GM10266 (cell line): ENCODE measurements around the gene GALNT17.

Experiments used
- DNase-seq: peaks from one replicate; pipeline ENCODE4 v3.0.0; 2012; ENCODE audit errors: extremely low spot score
- TF ChIP-seq, protein P1 (sequence below): IDR thresholded peaks from 2 replicates; pipeline ENCODE4 v1.5.1; 2012; ENCODE audit warnings: mild to moderate bottlenecking, low read depth; ENCODE audit not compliant: control insufficient read depth, insufficient read depth; ENCODE audit errors: missing control alignments

The GALNT17 gene

GRCh38 chr7:71157757-71158156, 25.8 kb downstream of the GALNT17 start:
- TF ChIP-seq, protein P1, sequence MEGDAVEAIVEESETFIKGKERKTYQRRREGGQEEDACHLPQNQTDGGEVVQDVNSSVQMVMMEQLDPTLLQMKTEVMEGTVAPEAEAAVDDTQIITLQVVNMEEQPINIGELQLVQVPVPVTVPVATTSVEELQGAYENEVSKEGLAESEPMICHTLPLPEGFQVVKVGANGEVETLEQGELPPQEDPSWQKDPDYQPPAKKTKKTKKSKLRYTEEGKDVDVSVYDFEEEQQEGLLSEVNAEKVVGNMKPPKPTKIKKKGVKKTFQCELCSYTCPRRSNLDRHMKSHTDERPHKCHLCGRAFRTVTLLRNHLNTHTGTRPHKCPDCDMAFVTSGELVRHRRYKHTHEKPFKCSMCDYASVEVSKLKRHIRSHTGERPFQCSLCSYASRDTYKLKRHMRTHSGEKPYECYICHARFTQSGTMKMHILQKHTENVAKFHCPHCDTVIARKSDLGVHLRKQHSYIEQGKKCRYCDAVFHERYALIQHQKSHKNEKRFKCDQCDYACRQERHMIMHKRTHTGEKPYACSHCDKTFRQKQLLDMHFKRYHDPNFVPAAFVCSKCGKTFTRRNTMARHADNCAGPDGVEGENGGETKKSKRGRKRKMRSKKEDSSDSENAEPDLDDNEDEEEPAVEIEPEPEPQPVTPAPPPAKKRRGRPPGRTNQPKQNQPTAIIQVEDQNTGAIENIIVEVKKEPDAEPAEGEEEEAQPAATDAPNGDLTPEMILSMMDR = no peak
- no peak for DNase-seq

GRCh38 chr7:71165708-71166107, 33.8 kb downstream of the GALNT17 start:
- TF ChIP-seq, protein P1 = no peak
- no peak for DNase-seq

DNA sequence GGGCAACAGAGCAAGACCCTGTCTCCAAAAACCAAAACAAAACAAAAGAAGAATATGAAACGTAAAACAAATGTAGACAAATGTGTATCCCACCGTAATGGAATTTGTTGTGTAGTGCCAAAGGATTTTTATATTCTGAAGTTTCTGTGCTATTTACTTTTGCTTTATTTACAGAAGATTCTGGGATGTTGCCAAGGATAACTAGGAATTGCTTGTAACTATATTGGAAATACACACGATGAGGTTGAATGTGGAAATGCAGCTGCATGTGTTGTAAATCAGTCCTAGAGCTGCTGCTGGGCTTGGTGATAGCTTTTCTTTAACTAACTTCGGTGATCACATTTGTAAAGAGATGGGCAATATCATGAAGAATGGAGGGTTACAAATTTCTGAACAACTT, 39.5 kb downstream of the GALNT17 start:
- DNase-seq = no peak
- TF ChIP-seq, protein P1 = no peak

DNA sequence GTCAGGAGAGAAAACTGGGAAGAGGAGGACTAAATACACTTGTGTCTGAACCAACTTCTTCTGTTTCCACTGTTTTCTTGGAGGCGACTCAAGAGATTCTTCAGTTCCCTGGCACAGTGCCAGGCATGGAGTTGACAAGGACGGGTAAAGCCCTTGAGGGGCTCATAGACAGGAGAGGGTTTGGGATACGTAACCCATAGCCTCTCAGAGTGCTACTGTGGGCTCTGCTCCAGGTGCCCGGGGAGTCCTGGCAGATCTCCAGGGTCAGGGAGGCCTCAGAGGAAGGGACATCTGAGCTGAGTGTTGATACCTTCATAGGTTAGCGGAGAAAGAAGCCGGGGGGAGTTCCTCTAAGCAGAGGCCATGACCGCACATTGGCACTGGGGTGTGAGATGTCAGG, 42.0 kb downstream of the GALNT17 start:
- DNase-seq = no peak
- TF ChIP-seq, protein P1 = no peak

DNA sequence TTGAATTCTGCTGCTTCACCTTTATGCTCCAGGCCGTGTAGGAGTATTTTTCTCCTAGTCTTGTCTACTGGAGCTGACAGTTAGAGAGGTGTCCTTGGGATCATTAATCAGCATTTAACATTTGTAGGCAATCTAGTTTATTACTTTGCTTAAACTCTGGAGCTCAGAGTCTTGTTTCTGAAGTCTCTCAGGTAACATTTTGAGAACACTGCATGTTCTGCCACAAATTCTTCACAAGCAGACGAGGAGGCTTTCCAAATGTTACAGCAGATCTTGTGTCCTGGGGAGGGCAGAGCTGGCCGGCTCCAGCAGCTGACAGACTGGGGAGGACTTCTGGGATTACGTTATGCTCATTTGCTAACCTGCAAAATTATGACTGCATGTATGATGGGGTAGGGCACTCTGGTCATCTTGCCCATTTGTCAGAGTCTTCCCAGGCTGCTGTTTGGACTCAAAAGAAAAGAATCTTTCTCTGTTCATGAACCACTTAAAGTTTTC, 50.5 kb downstream of the GALNT17 start:
- no peak for DNase-seq
- TF ChIP-seq, protein P1 = no peak

DNA sequence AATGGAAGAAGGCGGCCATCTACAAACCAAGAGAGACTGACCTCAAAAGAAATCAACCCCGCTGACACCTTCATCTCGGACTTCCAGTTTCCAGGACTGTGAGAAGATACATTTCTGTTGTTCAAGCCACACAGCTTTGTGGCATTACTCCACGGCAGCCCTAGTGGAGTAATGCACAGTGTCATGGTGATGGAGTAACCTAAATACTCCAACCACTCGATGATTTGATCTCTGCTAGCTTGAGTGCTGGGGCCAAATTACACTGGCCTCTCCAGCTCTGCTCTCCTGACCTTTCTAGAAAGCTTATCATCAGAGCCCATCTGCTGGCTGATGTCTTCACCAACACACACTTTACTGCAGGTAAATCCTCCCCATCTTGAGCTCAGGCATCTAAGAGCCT, 52.2 kb downstream of the GALNT17 start:
- TF ChIP-seq, protein P1 = no peak
- DNase-seq = no peak

DNA sequence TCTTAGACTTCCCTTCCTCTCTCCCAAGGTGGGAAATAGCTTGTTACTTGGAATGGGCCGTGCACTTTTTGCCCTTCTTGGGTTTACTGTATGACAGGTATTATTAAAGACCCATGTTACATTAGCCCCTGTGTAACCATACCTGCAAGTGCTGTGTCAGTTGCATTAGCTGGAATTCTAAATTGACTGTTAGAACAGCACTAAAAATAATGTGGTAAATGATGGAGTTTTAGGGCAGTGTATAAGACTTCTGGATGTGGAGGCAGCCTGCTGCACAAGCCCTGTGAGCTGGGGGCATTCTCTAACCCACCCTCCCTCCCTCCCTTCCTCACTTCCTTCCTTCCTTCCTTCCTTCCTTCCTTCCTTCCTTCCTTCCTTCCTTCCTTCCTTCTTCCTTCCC, 52.7 kb downstream of the GALNT17 start:
- no peak for DNase-seq
- TF ChIP-seq, protein P1 = no peak
